ENCODE data around the gene RAD50. TPM values are rescaled to one million over a fixed set of nuclear protein-coding genes. Genes with fewer than 3 reads are reported as not detected.

Gene RAD50
- total RNA-seq, 1 donor from 2014 or later = 37.0 TPM

DNA sequence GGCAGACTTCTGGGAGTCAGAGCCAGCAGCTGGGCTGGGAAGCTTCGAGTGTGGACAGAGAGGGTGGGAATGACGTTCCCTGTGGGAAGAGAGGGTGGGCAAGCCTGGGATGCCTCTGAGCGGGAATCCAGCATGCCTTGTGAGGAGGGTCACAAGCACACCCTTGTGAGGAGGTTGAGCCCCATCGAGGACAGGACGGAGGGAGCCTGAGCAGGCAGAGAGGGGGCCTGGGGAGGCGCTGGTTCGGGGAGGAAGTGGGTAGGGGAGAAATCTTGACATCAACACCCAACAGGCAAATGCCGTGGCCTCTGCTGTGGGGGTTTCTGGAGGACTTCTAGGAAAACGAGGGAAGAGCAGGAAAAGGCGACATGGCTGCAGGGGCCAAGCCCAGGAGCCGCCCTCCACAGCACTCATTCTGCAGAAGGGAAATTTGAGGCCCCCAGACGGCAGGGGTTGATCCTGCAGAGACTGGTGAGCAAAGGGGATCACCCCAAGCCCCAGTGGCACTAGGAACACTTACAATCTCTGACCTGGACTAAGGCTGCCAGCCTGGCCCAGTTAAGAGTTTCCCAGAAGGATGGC is 100.1 kb downstream of the RAD50 start:
- ATAC-seq (no peak), DNase-seq (no peak)
- intact Hi-C loops (cut with micrococcal nuclease) = no loop called here

GRCh38 chr5:132657676-132658380 is 101.1 kb downstream of the RAD50 start, which contains the start of gene IL13:
IL13 (plus strand) TSS chr5:132658173; CDS start chr5:132658187, 14 bp downstream.
- ATAC-seq (no peak), DNase-seq (no peak)
- intact Hi-C loops (cut with micrococcal nuclease) = no loop called here

DNA sequence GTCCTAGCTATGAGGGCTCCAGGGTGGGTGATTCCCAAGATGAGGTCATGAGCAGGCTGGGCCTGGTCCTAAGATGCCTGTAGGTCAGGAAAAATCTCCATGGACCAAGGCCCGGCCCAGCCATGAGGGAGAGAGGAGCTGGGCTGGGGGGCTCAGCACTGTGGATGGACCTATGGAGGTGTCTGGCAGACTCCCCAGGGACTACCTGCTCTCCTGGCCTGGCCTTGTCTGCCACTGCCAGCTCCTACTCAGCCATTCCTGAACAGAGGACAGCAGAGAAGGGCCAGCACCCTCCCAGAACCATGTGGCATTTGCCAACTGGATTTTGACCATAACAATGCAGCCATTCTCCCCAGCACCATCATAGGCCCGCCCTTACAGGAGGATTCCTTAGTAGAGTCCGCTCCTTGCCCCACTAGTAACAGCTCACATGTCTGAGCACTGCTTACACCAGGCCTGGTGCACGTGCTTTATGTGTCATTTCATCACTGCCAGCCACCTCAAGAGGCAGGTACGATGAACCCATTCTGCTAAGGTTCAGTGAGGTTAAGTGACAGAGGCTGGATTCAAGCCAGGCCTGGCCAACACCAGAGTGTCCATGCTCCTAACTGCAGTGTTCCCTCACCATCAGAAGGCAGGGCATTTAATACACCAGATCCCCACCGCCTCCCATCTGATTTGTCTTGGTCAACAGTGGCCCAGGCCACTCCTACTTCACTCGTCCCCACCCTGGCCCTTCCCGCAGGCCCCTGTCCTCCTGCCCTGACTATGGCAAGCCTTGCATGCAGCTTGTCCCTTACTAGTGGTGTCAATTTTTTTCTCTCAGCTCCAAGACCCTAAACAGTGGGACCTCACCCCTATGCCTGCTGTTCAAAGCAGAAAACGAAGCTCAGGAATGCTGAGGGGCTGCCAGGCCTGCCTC is 101.9 kb downstream of the RAD50 start:
- DNase-seq (no peak), ATAC-seq (no peak)
- intact Hi-C loops (cut with micrococcal nuclease) = no loop called here

- DNase-seq (no peak), ATAC-seq (no peak)
- intact Hi-C loops (cut with micrococcal nuclease) = no loop called here
Observed at GRCh38 chr5:132659598-132660493, 103.1 kb downstream of the RAD50 start.

GRCh38 chr5:132661231-132662003 is 104.6 kb downstream of the RAD50 start:
- ATAC-seq (no peak), DNase-seq (no peak)
- intact Hi-C loops (cut with micrococcal nuclease) = no loop called here

GRCh38 chr5:132662004-132662401 is 105.2 kb downstream of the RAD50 start:
- DNase-seq (no peak), ATAC-seq (no peak)
- intact Hi-C loops (cut with micrococcal nuclease) = no loop called here

GRCh38 chr5:132662925-132663770 is 106.4 kb downstream of the RAD50 start:
- intact Hi-C loops (cut with micrococcal nuclease) = no loop called here
- no peak for DNase-seq
- no peak for ATAC-seq

DNA sequence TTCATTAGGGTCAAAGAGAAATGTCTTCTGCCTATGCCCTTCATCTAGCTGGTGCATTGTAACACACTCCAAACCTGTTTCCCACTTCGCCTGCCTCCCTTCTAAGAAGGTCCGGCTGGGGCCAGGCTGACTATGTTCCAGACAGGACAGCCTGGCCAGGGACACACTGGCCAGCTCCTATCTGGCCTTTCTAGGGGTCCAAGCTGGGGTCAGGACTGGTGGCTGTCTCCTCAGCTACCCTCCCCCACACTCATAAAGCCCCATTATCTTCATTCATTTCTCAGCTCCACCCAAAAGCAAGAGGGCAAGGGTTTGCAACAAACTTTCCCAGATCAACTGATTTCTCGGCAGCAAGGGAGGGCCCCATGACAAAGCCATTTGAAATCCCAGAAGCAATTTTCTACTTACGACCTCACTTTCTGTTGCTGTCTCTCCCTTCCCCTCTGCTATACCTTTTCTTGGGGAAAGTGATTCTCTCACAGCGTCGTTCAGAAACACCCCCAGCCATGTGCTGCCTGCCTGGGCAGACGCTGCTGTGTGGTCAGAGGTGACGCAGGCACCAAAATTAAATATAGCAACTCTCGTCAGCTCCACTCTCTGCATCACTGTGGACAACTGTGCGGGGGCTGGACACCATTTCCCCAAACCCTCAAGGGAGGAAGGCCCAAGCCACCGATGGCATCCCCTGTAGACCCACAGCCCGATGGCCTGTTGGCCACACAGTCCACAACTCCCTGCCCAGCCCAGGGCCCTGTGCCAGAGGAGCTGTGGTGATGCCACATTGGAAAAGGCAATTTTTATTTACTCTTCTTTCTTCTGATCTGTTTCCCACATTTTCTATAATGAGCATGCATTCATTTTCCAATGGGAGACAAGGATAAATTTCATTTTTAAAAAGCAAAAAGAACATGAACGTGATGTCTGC is 107.3 kb downstream of the RAD50 start:
- ATAC-seq = no peak
- intact Hi-C loops (cut with micrococcal nuclease) = no loop called here

GRCh38 chr5:132664696-132665209 is 108.0 kb downstream of the RAD50 start:
- ATAC-seq = no peak
- intact Hi-C loops (cut with micrococcal nuclease) = no loop called here
- DNase-seq = no peak

More for the DNA sequence above, 107.3 kb downstream of the RAD50 start:
- DNase-seq = no peak

DNA sequence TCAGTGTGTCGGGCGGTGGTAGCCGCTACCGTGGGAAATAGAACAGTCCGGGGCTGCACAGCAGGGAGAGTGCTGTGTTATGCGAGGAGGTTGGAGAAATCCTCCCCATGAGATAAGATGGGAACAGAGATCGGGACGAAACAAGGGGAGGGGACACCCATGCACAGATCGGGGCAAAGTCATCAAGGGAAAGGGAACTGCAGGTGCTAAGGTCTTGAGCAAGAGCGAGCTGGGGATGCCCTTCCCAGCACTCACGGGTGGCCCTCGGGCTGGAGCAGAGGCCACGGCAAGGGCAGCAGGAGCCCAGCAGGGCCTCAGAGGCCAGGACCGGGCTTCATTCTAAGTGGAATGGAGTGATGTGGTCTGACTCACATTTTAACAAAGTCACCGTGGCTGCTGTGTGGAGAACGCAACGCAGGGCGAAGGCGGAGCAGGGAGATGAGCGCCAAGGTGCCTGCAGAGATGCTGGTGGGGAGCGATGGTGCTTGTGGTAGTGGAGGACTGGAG is 108.8 kb downstream of the RAD50 start:
- intact Hi-C loops (cut with micrococcal nuclease) = no loop called here
- DNase-seq = no peak
- no peak for ATAC-seq

- ATAC-seq (no peak), DNase-seq (no peak)
- intact Hi-C loops (cut with micrococcal nuclease) = no loop called here
Observed at GRCh38 chr5:132666310-132667123, 109.7 kb downstream of the RAD50 start.

DNA sequence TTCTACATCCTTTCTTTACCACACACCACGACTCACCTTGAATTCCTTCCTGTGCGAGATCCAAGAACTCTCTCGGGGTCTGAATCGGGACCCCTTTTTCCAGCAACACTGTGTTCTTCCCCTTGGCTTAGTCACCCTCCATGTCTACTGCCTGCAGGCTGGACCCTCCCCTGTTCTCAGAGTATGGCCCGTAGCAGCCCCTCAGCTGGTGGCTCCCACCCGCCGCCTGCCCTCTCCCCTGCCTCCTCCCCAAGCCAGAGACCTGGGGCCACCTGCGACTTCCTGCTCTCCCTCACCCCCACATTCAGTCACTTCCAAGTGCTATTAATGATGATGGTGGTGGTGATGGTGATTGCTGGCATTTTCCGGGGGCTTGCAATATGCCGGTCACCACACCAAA is 110.5 kb downstream of the RAD50 start:
- DNase-seq (no peak), ATAC-seq (no peak)
- intact Hi-C loops (cut with micrococcal nuclease) = no loop called here

DNA sequence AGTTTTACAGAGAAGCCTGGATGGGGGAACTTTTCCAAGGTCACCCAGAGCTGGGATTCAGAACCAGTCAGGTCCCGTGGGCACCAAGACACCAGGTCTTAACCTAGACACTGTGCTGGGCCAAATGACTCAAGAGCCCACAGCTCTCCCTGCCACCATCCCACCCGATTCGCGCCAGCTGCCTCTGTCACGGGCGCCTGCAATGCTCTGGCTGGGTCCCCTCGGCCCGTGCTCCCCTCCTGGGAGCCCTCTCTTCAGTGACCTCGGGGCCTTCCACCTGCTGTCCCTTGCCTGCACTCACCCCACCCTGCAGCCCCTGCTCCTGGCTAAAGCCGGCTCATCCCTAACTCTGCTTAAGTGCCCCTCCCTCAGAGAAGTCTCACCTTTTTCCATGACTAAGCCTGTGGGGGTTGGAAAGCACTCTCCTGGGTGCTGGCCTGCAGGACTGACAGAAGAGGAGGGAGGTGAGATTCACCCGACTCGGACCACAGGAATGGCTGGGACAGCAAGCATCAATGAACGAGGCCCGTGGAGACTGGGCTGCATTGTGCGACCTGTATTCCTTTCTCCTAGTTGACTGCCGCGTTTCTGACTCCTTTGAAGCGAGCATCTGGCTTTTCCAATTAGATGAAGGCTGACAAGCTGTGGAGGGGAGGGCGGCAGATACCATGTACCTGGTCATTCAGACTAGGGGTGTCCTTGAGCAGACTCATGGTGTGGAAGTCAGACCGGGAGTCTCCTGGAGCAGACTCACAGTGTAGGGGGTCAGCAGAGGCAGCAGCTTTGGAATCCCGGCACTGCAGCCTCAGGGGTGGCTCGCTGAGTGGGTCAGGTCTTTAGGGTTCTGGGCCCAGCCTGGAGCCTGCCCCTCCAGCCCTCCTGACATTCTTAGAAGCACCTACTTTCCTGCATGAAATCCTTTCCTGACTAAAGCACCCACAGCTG is 111.3 kb downstream of the RAD50 start:
- DNase-seq (no peak), ATAC-seq (no peak)
- intact Hi-C loops (cut with micrococcal nuclease) = no loop called here

Measured in left ventricle myocardium superior (tissue), 1 donor.